Adipose tissue (tissue), 3 donors: ENCODE data around the gene WARS2. TPM values are rescaled to one million over a fixed set of nuclear protein-coding genes. Genes with fewer than 3 reads are reported as not detected.

Experiments
- H3K27ac ChIP-seq: one replicate; pipeline ENCODE4 v1.5.1; 2013; ENCODE audit warnings: low read depth, low read length
- WGBS, 3 donors: extraction: QIAGEN DNeasy Blood & Tissue Kit; methylation state at CpG; one replicate each; pipeline ENCODE4 v1.1.7; 2013; 5-methylcytosine and 5-hydroxymethylcytosine counted together
- polyA plus RNA-seq, 3 donors: library from polyadenylated mRNA; stranded (reverse); fragments of 200-250 nt; gene quantifications; one replicate each; pipeline ENCODE4 v1.2.3, GENCODE V29; 2013
- donor health status: healthy with polysubstance abuse.
- donor health status: Bipolar disorder and iron deficiency.
- donor health status: healthy.

Gene WARS2
- polyA plus RNA-seq, 3 donors: 7.0 to 8.9 (median 7.0) TPM

- no peak overlapping the region for H3K27ac ChIP-seq
- WGBS, 3 donors: 3 to 5% (median 4%) methylated on average over 81 of the region's 81 CpGs
Measured at GRCh38 chr1:119006406-119007279, 133.8 kb downstream of the WARS2 start.

GRCh38 chr1:119005724-119006405 lies 134.6 kb downstream of the WARS2 start:
- 11 to 17% (median 16%) methylated on average over 17 of the region's 17 CpGs for WGBS, 3 donors
- H3K27ac ChIP-seq: no peak overlapping the region

- H3K27ac ChIP-seq: no peak overlapping the region
- WGBS, 3 donors: 50 to 64% (median 57%) methylated on average over 2 of the region's 2 CpGs
Measured at GRCh38 chr1:119004781-119005180, 135.7 kb downstream of the WARS2 start.

GRCh38 chr1:119004129-119004527 lies 136.3 kb downstream of the WARS2 start:
- 38 to 41% (median 38%) methylated on average over 5 of the region's 5 CpGs for WGBS, 3 donors
- no peak overlapping the region for H3K27ac ChIP-seq

- no peak overlapping the region for H3K27ac ChIP-seq
- WGBS, 3 donors: 48 to 58% (median 51%) methylated on average over 14 of the region's 14 CpGs
Measured at GRCh38 chr1:119003413-119004128, 136.9 kb downstream of the WARS2 start.

- no peak overlapping the region for H3K27ac ChIP-seq
- WGBS, 3 donors: 9 to 17% (median 12%) methylated on average over 16 of the region's 16 CpGs
Measured at GRCh38 chr1:119002028-119002686, 138.3 kb downstream of the WARS2 start.

- no peak overlapping the region for H3K27ac ChIP-seq
- WGBS, 3 donors: 3 to 5% (median 4%) methylated on average over 43 to 49 of the region's 49 CpGs
Measured at GRCh38 chr1:119001181-119002027, 139.0 kb downstream of the WARS2 start.

- WGBS, 3 donors: 4 to 7% (median 6%) methylated on average over 44 of the region's 44 CpGs
- no peak overlapping the region for H3K27ac ChIP-seq
Measured at GRCh38 chr1:119000371-119001180, 139.9 kb downstream of the WARS2 start.

- no peak overlapping the region for H3K27ac ChIP-seq
Measured at GRCh38 chr1:118999348-119000071, 140.9 kb downstream of the WARS2 start.

GRCh38 chr1:118998171-118998570 lies 142.3 kb downstream of the WARS2 start:
- WGBS, 3 donors: 20 to 48% (median 45%) methylated on average over 2 of the region's 2 CpGs

More at GRCh38 chr1:118999348-119000071, 140.9 kb downstream of the WARS2 start:
- 8 to 19% (median 13%) methylated on average over 27 of the region's 27 CpGs for WGBS, 3 donors

GRCh38 chr1:118997225-118997624 lies 143.2 kb downstream of the WARS2 start:
- H3K27ac ChIP-seq: no peak overlapping the region
- WGBS, 3 donors: 15 to 26% (median 15%) methylated on average over 7 of the region's 7 CpGs

More at GRCh38 chr1:118998171-118998570, 142.3 kb downstream of the WARS2 start:
- no peak overlapping the region for H3K27ac ChIP-seq

GRCh38 chr1:118995312-118996016 lies 145.0 kb downstream of the WARS2 start:
- 58 to 71% (median 66%) methylated on average over 3 of the region's 3 CpGs for WGBS, 3 donors
- no peak overlapping the region for H3K27ac ChIP-seq

- H3K27ac ChIP-seq: no peak overlapping the region
- 20 to 25% (median 22%) methylated on average over 9 of the region's 9 CpGs for WGBS, 3 donors
Measured at GRCh38 chr1:118993700-118994026, 146.8 kb downstream of the WARS2 start.

- no peak overlapping the region for H3K27ac ChIP-seq
- 7 to 13% (median 9%) methylated on average over 52 to 53 of the region's 53 CpGs for WGBS, 3 donors
Measured at GRCh38 chr1:118992868-118993699, 147.4 kb downstream of the WARS2 start.

GRCh38 chr1:118992237-118992825 lies 148.1 kb downstream of the WARS2 start:
- H3K27ac ChIP-seq: no peak overlapping the region
- WGBS, 3 donors: 14 to 26% (median 19%) methylated on average over 22 of the region's 22 CpGs
